Uterus (tissue), 4 donors: ENCODE data around the gene PCGF1. TPM values are rescaled to one million over a fixed set of nuclear protein-coding genes. Genes with fewer than 3 reads are reported as not detected.
A peak's percentile ranks its signal among the peaks of the same experiment; 100 is the strongest.

ENCODE experiments used
- DNase-seq, 2 donors: peaks; one replicate each; pipeline ENCODE4 v3.0.0-alpha.2; 2019 to 2020
- H3K27ac ChIP-seq, 2 donors: fragments of 200-600 bp; sonication (generic); 1 replicate in 1 of 2; 2 replicates in 1 of 2; pipeline ENCODE4 v1.5.1; 2016 to 2018
- H3K27me3 ChIP-seq, 2 donors: fragments of 200-600 bp; sonication (generic); one replicate each; pipeline ENCODE4 v1.5.1; 2018 to 2019; ENCODE audit warnings: control low read depth in 1 of 2
- H3K36me3 ChIP-seq, 2 donors: fragments of 200-600 bp; sonication (generic); one replicate each; pipeline ENCODE4 v1.5.1; 2019; ENCODE audit warnings: control low read depth in 1 of 2
- H3K4me1 ChIP-seq, 2 donors: fragments of 200-600 bp; sonication (generic); one replicate each; pipeline ENCODE4 v1.5.1; 2018 to 2019; ENCODE audit warnings: control low read depth in 1 of 2
- H3K4me3 ChIP-seq, 2 donors: fragments of 200-600 bp; sonication (generic); 1 replicate in 1 of 2; 2 replicates in 1 of 2; pipeline ENCODE4 v1.5.1; 2018 to 2019; ENCODE audit warnings: mild to moderate bottlenecking in 1 of 2
- H3K9me3 ChIP-seq, 2 donors: fragments of 200-600 bp; sonication (generic); one replicate each; pipeline ENCODE4 v1.5.1; 2019; ENCODE audit warnings: control low read depth in 1 of 2
- CTCF ChIP-seq, 4 experiments: fragments of 200-600 bp in 2 of 4; fragments of 450-650 bp in 2 of 4; sonication (generic) in 2 of 4; IDR thresholded peaks; one replicate each; pipeline ENCODE4 v1.5.1; 2016 to 2019; ENCODE audit warnings: antibody characterized with exemption in 4 of 4, mild to moderate bottlenecking in 2 of 4, moderate library complexity in 1 of 4
- POLR2A ChIP-seq, 2 donors: fragments of 450-650 bp; IDR thresholded peaks; one replicate each; pipeline ENCODE4 v1.6.1; 2016; ENCODE audit warnings: antibody characterized with exemption in 2 of 2, mild to moderate bottlenecking in 1 of 2, moderate library complexity in 1 of 2
- intact Hi-C: fragments of 100-400 bp; cut with DNase I; formaldehyde crosslinking; loops from one replicate; pipeline ENCODE4 v1.15.1; 2023; ENCODE audit warnings: low total_unique reads
- total RNA-seq, 4 donors: library from RNA; depleted of rRNA in 3 of 4; stranded (reverse); fragments of >200 nt in 3 of 4; gene quantifications; one replicate each; pipeline versions ENCODE4 v1.1.0 to v1.2.4, GENCODE V29; 2014 to 2023
- donor health status: DM: yes; HTN: yes; CAD: no.

The PCGF1 gene
- total RNA-seq, 4 donors from 2014 or later = 2.9 to 11.3 (median 9.7) TPM

GRCh38 chr2:74524005-74524404 lies 16.5 kb upstream of the PCGF1 start:
- Histone ChIP-seq H3K4me3 (no peak overlapping the region), H3K36me3 (no peaks in the 10 kb centered on the region), H3K4me1 (peaks cover 0 to 4% of the 10 kb centered on the region in 2 donors), H3K9me3 (no peaks in the 10 kb centered on the region), H3K27ac (no peak overlapping the region), H3K27me3 (no peaks in the 10 kb centered on the region)
- intact Hi-C loops = no loop called here
- DNase-seq = no peak
- TF ChIP-seq CTCF (IDR thresholded peaks at IDR 0.05) (no peak), POLR2A (IDR thresholded peaks at IDR 0.05) (no peak)

DNA sequence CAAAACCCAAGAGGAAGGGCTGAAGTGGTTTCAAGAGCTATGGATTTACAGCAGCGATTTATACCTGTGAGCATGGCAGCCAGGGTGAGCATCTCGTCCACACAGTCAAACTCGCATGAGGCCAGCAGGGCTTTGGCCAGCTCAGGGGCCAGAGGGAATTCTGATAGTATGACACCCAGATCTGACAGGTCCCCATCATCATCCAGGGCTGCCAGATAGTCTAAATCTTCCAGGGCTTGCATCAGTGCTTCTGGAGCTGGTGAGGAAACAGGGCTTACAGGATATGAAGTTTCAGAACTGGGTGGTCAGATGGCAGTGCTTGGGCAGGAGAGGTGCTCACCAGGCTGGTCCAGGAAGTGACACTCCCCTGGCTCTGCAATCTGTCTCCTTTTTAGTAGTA lies 15.0 kb upstream of the PCGF1 start:
- TF ChIP-seq POLR2A (IDR thresholded peaks at IDR 0.05) = no peak
- TF ChIP-seq CTCF (IDR thresholded peaks at IDR 0.05) = no peak
- no peak overlapping the region for H3K27ac ChIP-seq
- intact Hi-C loops = no loop called here
- H3K36me3 ChIP-seq = no peaks in the 10 kb centered on the region
- H3K4me1 ChIP-seq = no peaks in the 10 kb centered on the region
- H3K4me3 ChIP-seq = no peak overlapping the region
- no peaks in the 10 kb centered on the region for H3K9me3 ChIP-seq
- no peak for DNase-seq
- H3K27me3 ChIP-seq = peaks cover 0 to 12% of the 10 kb centered on the region in 2 donors

GRCh38 chr2:74516650-74517049 lies 9.2 kb upstream of the PCGF1 start:
- no peaks in the 10 kb centered on the region for H3K36me3 ChIP-seq
- peaks cover 34 to 49% of the 10 kb centered on the region in 2 donors for H3K27me3 ChIP-seq
- no peaks in the 10 kb centered on the region for H3K9me3 ChIP-seq
- no peak for DNase-seq
- H3K4me1 ChIP-seq = peaks cover 0 to 12% of the 10 kb centered on the region in 2 donors
- no peak overlapping the region for H3K27ac ChIP-seq
- H3K4me3 ChIP-seq = no peak overlapping the region
- intact Hi-C loops = no loop called here
- TF ChIP-seq CTCF (IDR thresholded peaks at IDR 0.05) = no peak
- no peak for TF ChIP-seq POLR2A (IDR thresholded peaks at IDR 0.05)

- H3K27ac ChIP-seq = no peak overlapping the region
- H3K4me1 ChIP-seq = peaks cover 0 to 12% of the 10 kb centered on the region in 2 donors
- no peak for DNase-seq
- intact Hi-C loops = no loop called here
- H3K36me3 ChIP-seq = no peaks in the 10 kb centered on the region
- TF ChIP-seq CTCF (IDR thresholded peaks at IDR 0.05) = no peak
- TF ChIP-seq POLR2A (IDR thresholded peaks at IDR 0.05) = no peak
- peak overlapping the region in 1 of 2 donors; percentile 7 for H3K4me3 ChIP-seq
- peaks cover 34 to 49% of the 10 kb centered on the region in 2 donors for H3K27me3 ChIP-seq
- H3K9me3 ChIP-seq = no peaks in the 10 kb centered on the region
These were observed 8.6 kb upstream of the PCGF1 start for GRCh38 chr2:74515981-74516633.

GRCh38 chr2:74515271-74515980 lies 7.9 kb upstream of the PCGF1 start:
- H3K4me3 ChIP-seq = no peak overlapping the region
- no peak for DNase-seq
- peaks cover 0 to 12% of the 10 kb centered on the region in 2 donors for H3K4me1 ChIP-seq

More at GRCh38 chr2:74515271-74515980, 7.9 kb upstream of the PCGF1 start:
- no peaks in the 10 kb centered on the region for H3K36me3 ChIP-seq
- H3K9me3 ChIP-seq = no peaks in the 10 kb centered on the region
- intact Hi-C loops = no loop called here
- H3K27ac ChIP-seq = no peak overlapping the region
- TF ChIP-seq CTCF (IDR thresholded peaks at IDR 0.05) (no peak), POLR2A (IDR thresholded peaks at IDR 0.05) (no peak)
- H3K27me3 ChIP-seq = peaks cover 34 to 49% of the 10 kb centered on the region in 2 donors
